ENCODE data around the gene FNTB.

DNA sequence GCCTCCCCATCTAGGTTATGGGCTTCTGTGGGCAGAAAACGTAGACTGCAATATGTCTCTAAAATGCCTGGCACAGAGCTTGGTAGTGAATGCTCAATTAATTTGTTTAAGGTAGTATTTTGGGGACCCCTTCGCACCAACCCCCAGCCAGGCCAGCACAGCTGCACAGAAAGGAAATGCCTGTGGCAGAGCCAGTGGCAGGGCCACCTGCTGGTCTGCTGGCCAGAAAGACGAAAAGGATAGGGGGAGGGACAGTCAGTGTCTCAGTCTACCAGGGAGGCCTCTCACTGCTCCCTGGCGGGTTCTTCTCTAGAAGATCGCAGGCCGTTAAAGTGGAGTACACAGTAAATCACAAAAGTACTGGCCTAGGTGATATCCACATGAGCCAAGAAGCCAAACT is 18.0 kb upstream of the FNTB start:
- TF ChIP-seq POLR2A (IDR thresholded peaks at IDR 0.05; ENCODE audit: insufficient read depth in 1 of 2, low read depth in 2 of 2, low read length in 2 of 2) (no peak), POLR2AphosphoS5 (IDR thresholded peaks at IDR 0.05; ENCODE audit: low read depth, low read length) (no peak), PTBP1 (IDR thresholded peaks at IDR 0.05; ENCODE audit: low read depth, low read length, poor library complexity, severe bottlenecking) (no peak), MAFF (IDR thresholded peaks at IDR 0.05; ENCODE audit: low read depth, low read length) (no peak), CBX2 (IDR thresholded peaks at IDR 0.05; ENCODE audit: low read depth, low read length) (no peak), CBX2 (CRISPR knock-in tag; IDR thresholded peaks at IDR 0.05; ENCODE audit: low read depth) (no peak), KLF15 (CRISPR knock-in tag; IDR thresholded peaks at IDR 0.05; ENCODE audit: borderline replicate concordance) (no peak), KLF11 (CRISPR knock-in tag; IDR thresholded peaks at IDR 0.05) (no peak), SP140L (CRISPR knock-in tag; IDR thresholded peaks at IDR 0.05; ENCODE audit: borderline replicate concordance) (no peak), ZNF75D (CRISPR knock-in tag; IDR thresholded peaks at IDR 0.05; ENCODE audit: borderline replicate concordance) (no peak), ZFX (CRISPR knock-in tag; IDR thresholded peaks at IDR 0.05; ENCODE audit: low read depth) (no peak), TARDBP (CRISPR knock-in tag; IDR thresholded peaks at IDR 0.05) (no peak), TEAD2 (CRISPR knock-in tag; IDR thresholded peaks at IDR 0.05) (no peak)
- TF ChIP-seq, protein P1, sequence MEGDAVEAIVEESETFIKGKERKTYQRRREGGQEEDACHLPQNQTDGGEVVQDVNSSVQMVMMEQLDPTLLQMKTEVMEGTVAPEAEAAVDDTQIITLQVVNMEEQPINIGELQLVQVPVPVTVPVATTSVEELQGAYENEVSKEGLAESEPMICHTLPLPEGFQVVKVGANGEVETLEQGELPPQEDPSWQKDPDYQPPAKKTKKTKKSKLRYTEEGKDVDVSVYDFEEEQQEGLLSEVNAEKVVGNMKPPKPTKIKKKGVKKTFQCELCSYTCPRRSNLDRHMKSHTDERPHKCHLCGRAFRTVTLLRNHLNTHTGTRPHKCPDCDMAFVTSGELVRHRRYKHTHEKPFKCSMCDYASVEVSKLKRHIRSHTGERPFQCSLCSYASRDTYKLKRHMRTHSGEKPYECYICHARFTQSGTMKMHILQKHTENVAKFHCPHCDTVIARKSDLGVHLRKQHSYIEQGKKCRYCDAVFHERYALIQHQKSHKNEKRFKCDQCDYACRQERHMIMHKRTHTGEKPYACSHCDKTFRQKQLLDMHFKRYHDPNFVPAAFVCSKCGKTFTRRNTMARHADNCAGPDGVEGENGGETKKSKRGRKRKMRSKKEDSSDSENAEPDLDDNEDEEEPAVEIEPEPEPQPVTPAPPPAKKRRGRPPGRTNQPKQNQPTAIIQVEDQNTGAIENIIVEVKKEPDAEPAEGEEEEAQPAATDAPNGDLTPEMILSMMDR (CRISPR knock-in tag; IDR thresholded peaks at IDR 0.05), result peak; percentile 20; the same call in 1 of the 2 replicates
